Endothelial cell (in vitro differentiated cells): ENCODE data around the gene GAS7. TPM values are rescaled to one million over a fixed set of nuclear protein-coding genes. Genes with fewer than 3 reads are reported as not detected.

Source experiments
- DNase-seq: peaks from one replicate; pipeline ENCODE4 v3.0.0; 2021; ENCODE audit warnings: low spot score
- H3K27ac Mint-ChIP-seq: one replicate; pipeline ENCODE4 v1.8.0; 2021; ENCODE audit warnings: mixed read lengths, inconsistent platforms; ENCODE audit not compliant: unreplicated experiment
- H3K27me3 Mint-ChIP-seq: one replicate; pipeline ENCODE4 v1.8.0; 2021; ENCODE audit warnings: mild to moderate bottlenecking, moderate library complexity, mixed read lengths, inconsistent platforms; ENCODE audit not compliant: unreplicated experiment
- H3K36me3 Mint-ChIP-seq: one replicate; pipeline ENCODE4 v1.8.0; 2021; ENCODE audit warnings: mild to moderate bottlenecking, low read depth, mixed read lengths, inconsistent platforms; ENCODE audit not compliant: unreplicated experiment
- H3K4me1 Mint-ChIP-seq: one replicate; pipeline ENCODE4 v1.8.0; 2021; ENCODE audit warnings: mild to moderate bottlenecking, mixed read lengths, inconsistent platforms; ENCODE audit not compliant: unreplicated experiment
- H3K4me3 Mint-ChIP-seq: one replicate; pipeline ENCODE4 v1.8.0; 2021; ENCODE audit warnings: mild to moderate bottlenecking, mixed read lengths, inconsistent platforms; ENCODE audit not compliant: unreplicated experiment
- H3K9me3 Mint-ChIP-seq: one replicate; pipeline ENCODE4 v1.8.0; 2021; ENCODE audit warnings: mixed read lengths, inconsistent platforms; ENCODE audit not compliant: unreplicated experiment
- total RNA-seq: library from RNA; stranded (reverse); fragmentation: NEBNext Ultra II Directional; extraction: Animal tissue kit (Norgen Biotek cat#: 25700); gene quantifications from one replicate; pipeline ENCODE4 v1.2.1, GENCODE V29; 2021; ENCODE audit not compliant: unreplicated experiment
- TF ChIP-seq, protein P1 (sequence below): fragments of 200-600 bp; sonication (generic); IDR thresholded peaks from one replicate; pipeline ENCODE4 v1.5.0; 2021; ENCODE audit warnings: antibody characterized with exemption; ENCODE audit not compliant: unreplicated experiment

Gene GAS7
- total RNA-seq, 1 donor from 2014 or later: 7.0 TPM

DNA sequence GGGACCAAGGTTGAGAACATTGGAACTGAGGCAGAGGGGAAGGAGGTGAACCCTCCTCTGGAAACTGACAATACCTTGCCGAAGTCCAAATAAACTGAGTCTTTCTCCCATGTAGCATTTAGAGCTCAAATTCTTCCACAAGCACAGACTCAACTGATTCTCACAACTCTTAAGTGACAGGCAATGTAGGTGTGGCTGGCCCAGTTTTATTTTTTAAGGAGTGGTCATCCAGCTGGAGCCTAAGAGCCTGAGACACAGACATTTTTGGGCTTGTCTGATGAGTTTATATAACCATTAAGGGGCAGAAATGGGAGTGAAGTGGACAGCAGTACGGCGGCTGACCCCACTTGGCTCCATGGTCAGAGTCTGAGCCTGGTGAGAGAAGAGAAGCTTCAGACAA lies 304.2 kb downstream of the GAS7 start:
- no peaks in the 10 kb centered on the region for H3K9me3 Mint-ChIP-seq
- no peak for DNase-seq
- H3K36me3 Mint-ChIP-seq: no peaks in the 10 kb centered on the region
- H3K27ac Mint-ChIP-seq: no peak overlapping the region
- peaks cover 9% of the 10 kb centered on the region for H3K27me3 Mint-ChIP-seq
- TF ChIP-seq, protein P1, sequence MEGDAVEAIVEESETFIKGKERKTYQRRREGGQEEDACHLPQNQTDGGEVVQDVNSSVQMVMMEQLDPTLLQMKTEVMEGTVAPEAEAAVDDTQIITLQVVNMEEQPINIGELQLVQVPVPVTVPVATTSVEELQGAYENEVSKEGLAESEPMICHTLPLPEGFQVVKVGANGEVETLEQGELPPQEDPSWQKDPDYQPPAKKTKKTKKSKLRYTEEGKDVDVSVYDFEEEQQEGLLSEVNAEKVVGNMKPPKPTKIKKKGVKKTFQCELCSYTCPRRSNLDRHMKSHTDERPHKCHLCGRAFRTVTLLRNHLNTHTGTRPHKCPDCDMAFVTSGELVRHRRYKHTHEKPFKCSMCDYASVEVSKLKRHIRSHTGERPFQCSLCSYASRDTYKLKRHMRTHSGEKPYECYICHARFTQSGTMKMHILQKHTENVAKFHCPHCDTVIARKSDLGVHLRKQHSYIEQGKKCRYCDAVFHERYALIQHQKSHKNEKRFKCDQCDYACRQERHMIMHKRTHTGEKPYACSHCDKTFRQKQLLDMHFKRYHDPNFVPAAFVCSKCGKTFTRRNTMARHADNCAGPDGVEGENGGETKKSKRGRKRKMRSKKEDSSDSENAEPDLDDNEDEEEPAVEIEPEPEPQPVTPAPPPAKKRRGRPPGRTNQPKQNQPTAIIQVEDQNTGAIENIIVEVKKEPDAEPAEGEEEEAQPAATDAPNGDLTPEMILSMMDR: no peak
- no peak overlapping the region for H3K4me3 Mint-ChIP-seq
- H3K4me1 Mint-ChIP-seq: peaks cover 3% of the 10 kb centered on the region

DNA sequence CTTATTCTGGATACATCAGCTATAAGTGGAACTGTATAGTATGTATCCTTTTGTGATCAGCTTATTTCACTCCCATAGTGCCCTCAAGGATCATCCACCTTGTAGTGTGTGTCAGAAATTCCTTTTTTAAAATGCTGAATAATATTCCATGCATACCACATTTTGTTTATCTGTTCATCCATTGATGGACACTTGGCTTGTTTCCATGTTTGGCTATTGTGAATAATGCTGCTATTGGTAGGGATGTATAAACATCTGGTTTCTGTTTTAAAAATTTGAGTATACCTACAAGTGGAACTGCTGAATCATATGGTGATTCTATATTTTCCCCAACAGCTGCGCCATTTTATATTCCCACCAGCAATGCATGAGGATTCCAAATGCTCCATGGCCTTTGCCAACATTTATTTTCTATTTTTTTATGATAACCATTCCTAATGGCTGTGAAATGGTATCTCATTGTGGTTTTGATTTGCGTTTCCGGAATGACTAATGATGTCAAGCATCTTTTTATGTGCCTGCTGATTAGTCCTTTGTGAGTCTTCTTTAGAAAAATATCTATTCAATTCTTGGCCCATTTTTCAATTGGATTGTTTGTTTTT lies 304.9 kb downstream of the GAS7 start:
- Mint-ChIP-seq H3K4me1 (peaks cover 3% of the 10 kb centered on the region), H3K4me3 (peak overlapping the region; percentile 10), H3K9me3 (no peaks in the 10 kb centered on the region), H3K36me3 (no peaks in the 10 kb centered on the region), H3K27me3 (peaks cover 9% of the 10 kb centered on the region), H3K27ac (no peak overlapping the region)
- no peak for DNase-seq
- TF ChIP-seq, protein P1: no peak

DNA sequence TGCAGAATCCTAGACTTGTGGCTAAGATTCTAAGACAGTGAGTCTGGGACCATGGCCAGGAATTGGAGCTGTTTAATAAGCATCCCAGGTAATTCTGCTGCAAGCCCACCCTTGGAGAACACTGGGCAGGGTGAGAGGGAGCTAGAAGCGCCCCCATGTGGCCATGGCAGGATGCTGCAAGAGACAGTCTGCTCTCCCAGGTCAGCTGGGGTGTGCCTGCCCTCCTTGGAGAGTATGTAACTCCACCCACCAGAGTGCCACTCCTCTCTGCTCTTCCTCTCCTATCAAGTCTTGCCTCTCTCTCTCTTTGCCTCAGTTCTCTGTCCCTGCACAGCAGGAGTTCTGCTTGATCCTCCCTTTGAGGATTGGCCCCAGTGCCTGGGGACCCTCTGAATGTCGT lies 308.3 kb downstream of the GAS7 start:
- H3K4me1 Mint-ChIP-seq: peaks cover 3% of the 10 kb centered on the region
- no peak overlapping the region for H3K4me3 Mint-ChIP-seq
- no peaks in the 10 kb centered on the region for H3K36me3 Mint-ChIP-seq

DNA sequence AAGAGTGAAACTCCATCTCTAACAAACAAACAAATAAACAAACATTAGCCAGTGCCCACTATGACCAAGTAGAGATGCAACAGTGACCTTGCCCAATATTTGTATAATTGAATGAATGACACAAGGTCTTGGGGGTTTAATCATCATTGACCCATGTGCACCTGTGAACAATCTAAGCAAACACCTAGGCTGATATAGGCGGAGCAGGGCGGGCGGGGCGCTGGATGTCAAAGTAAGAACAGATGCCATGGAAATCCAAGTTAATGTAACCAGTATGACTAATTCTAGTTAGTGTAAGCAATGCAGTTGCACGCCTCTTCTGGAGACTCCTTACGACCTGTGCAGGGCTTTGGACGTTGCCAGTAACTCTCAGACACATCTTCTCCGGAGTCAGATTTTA lies 310.9 kb downstream of the GAS7 start:
- Mint-ChIP-seq H3K4me1 (no peaks in the 10 kb centered on the region), H3K27ac (no peak overlapping the region), H3K27me3 (peaks cover 3% of the 10 kb centered on the region), H3K9me3 (no peaks in the 10 kb centered on the region), H3K4me3 (no peak overlapping the region), H3K36me3 (no peaks in the 10 kb centered on the region)
- DNase-seq: no peak
- TF ChIP-seq, protein P1: no peak

More for the DNA sequence above, 308.3 kb downstream of the GAS7 start:
- TF ChIP-seq, protein P1: peak; percentile 81
- DNase-seq: peak; percentile 67
- Mint-ChIP-seq H3K27ac (no peak overlapping the region), H3K9me3 (no peaks in the 10 kb centered on the region), H3K27me3 (peaks cover 5% of the 10 kb centered on the region)

DNA sequence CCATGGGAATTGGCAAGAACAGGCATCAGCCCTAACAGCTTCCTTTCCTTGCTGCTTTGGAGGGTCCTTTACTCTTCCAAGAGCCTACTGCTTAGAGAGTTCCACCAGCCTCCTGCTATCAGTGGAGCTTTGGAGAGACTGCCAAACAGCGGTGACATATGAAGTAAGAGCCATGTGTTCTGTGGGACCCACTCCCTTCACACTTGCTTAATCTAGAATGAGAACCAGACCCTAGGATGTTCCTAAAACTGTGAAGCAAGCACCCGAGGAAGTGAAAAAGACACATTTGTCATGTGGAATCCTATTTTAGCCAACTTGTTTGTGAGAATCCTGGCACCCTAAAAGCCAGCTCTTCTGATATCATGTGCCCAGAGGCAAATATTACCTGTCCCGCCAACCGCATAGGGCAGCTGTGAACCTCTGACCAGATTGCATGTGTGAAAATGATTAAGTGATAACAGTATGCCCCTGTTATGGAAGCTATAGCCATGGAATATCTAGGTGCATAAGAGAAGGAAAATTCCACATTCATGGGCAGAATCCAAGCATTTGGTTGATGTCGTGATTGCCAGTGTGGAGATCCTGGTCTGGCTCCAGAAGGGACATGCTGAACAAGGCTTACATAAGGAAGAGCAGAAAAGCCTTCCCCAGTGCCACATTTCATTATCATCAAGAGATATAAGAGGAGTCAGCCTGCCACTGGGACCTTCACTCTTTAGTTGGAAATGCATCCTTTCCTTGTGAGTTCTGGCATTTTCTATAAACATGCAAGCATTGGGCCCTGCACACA lies 312.1 kb downstream of the GAS7 start:
- peaks cover 3% of the 10 kb centered on the region for H3K27me3 Mint-ChIP-seq
- no peak overlapping the region for H3K4me3 Mint-ChIP-seq
- no peak for DNase-seq
- H3K9me3 Mint-ChIP-seq: peaks cover 6% of the 10 kb centered on the region
- TF ChIP-seq, protein P1: no peak
- no peaks in the 10 kb centered on the region for H3K36me3 Mint-ChIP-seq
- no peak overlapping the region for H3K27ac Mint-ChIP-seq
- no peaks in the 10 kb centered on the region for H3K4me1 Mint-ChIP-seq
